Liver (tissue), 3 donors: Measurements from ENCODE around the gene TLX3.

ENCODE experiments used
- CTCF ChIP-seq: fragments of 150-350 bp; IDR thresholded peaks from 2 replicates; pipeline ENCODE4 v1.5.1; 2017; ENCODE audit warnings: improper control_type of control experiment, low read depth, low read length; ENCODE audit not compliant: missing input control
- EGR1 ChIP-seq, 2 donors: IDR thresholded peaks; 2 replicates each; pipeline ENCODE4 v1.6.1; 2016 to 2018; ENCODE audit warnings: antibody characterized with exemption in 2 of 2, low read depth in 2 of 2
- FOXA1 ChIP-seq: IDR thresholded peaks from 2 replicates; pipeline ENCODE4 v1.6.1; 2016; ENCODE audit warnings: antibody characterized with exemption
- JUND ChIP-seq, 2 donors: IDR thresholded peaks; 2 replicates each; pipeline ENCODE4 v1.6.1; 2016; ENCODE audit warnings: antibody characterized with exemption in 2 of 2
- NR2F2 ChIP-seq: IDR thresholded peaks from 2 replicates; pipeline ENCODE4 v1.6.1; 2016; ENCODE audit warnings: antibody characterized with exemption
- RAD21 ChIP-seq, 2 donors: IDR thresholded peaks; 2 replicates each; pipeline ENCODE4 v1.6.1; 2016; ENCODE audit warnings: antibody characterized with exemption in 2 of 2, mild to moderate bottlenecking in 2 of 2
- RXRA ChIP-seq, 2 donors: IDR thresholded peaks; 2 replicates each; pipeline ENCODE4 v1.6.1; 2017 to 2018; ENCODE audit warnings: antibody characterized with exemption in 2 of 2, mild to moderate bottlenecking in 1 of 2
- SP1 ChIP-seq: IDR thresholded peaks from 2 replicates; pipeline ENCODE4 v1.6.1; 2018; ENCODE audit warnings: antibody characterized with exemption, mild to moderate bottlenecking
- TAF1 ChIP-seq: conservative IDR thresholded peaks from 2 replicates; pipeline ENCODE4 v1.6.1; 2016; ENCODE audit warnings: antibody characterized with exemption, mild to moderate bottlenecking
- YY1 ChIP-seq: IDR thresholded peaks from 2 replicates; pipeline ENCODE4 v1.6.1; 2016; ENCODE audit warnings: antibody characterized with exemption, mild to moderate bottlenecking
- TF ChIP-seq, protein P1 (sequence below): IDR thresholded peaks from 2 replicates; pipeline ENCODE4 v1.6.1; 2016; ENCODE audit warnings: antibody characterized with exemption
- donor health status: healthy.
- donor health status: healthy.

- TF ChIP-seq CTCF: no peak
- TF ChIP-seq, protein P1, sequence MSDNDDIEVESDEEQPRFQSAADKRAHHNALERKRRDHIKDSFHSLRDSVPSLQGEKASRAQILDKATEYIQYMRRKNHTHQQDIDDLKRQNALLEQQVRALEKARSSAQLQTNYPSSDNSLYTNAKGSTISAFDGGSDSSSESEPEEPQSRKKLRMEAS: no peak
- no peak for TF ChIP-seq NR2F2
- TF ChIP-seq EGR1 (IDR thresholded peaks at IDR 0.05; ENCODE audit: low read depth in 2 of 2): no peak
- TF ChIP-seq TAF1: no peak
- TF ChIP-seq SP1: no peak
- no peak for TF ChIP-seq FOXA1
- TF ChIP-seq RXRA (IDR thresholded peaks at IDR 0.05): no peak
- no peak for TF ChIP-seq JUND (IDR thresholded peaks at IDR 0.05)
- no peak for TF ChIP-seq RAD21 (IDR thresholded peaks at IDR 0.05)
- TF ChIP-seq YY1: no peak
Observed at GRCh38 chr5:171300358-171300757, 8.7 kb upstream of the TLX3 start.
